ENCODE measurements around the gene GRIK5.

GRIK5 gene

GRCh38 chr19:42010245-42011126 lies 59.5 kb downstream of the GRIK5 start (continued):
- TF ChIP-seq ZNF664 (tag by site-specific recombination; IDR thresholded peaks at IDR 0.05) (no peak), ZBTB26 (tag by site-specific recombination; optimal IDR thresholded peaks at IDR 0.05) (no peak), SP3 (tag by site-specific recombination; IDR thresholded peaks at IDR 0.05) (no peak), ZBTB1 (tag by site-specific recombination; IDR thresholded peaks at IDR 0.05) (no peak), ZNF16 (tag by site-specific recombination; IDR thresholded peaks at IDR 0.05; ENCODE audit: low read depth) (no peak), INSM2 (tag by site-specific recombination; IDR thresholded peaks at IDR 0.05) (no peak), MZF1 (tag by site-specific recombination; IDR thresholded peaks at IDR 0.05; ENCODE audit: borderline replicate concordance) (no peak), ZFP41 (tag by site-specific recombination; IDR thresholded peaks at IDR 0.05; ENCODE audit: borderline replicate concordance) (no peak), ZFHX2 (tag by site-specific recombination; conservative IDR thresholded peaks at IDR 0.05) (peak; percentile 78), ZNF202 (tag by site-specific recombination; IDR thresholded peaks at IDR 0.05; ENCODE audit: borderline replicate concordance) (no peak), ZNF26 (tag by site-specific recombination; IDR thresholded peaks at IDR 0.05) (no peak), ZBTB48 (tag by site-specific recombination; IDR thresholded peaks at IDR 0.05) (0 out of 2 replicates have a peak, but pooled peaks have one; percentile 14), ZNF518A (tag by site-specific recombination; conservative IDR thresholded peaks at IDR 0.05; ENCODE audit: low read depth) (peak; percentile 61), MEIS1 (CRISPR knock-in tag; IDR thresholded peaks at IDR 0.05; ENCODE audit: borderline replicate concordance) (no peak), OVOL3 (tag by site-specific recombination; IDR thresholded peaks at IDR 0.05) (no peak), ZNF394 (tag by site-specific recombination; IDR thresholded peaks at IDR 0.05; ENCODE audit: borderline replicate concordance) (no peak), ZNF114 (tag by site-specific recombination; IDR thresholded peaks at IDR 0.05) (no peak), ZNF830 (tag by site-specific recombination; IDR thresholded peaks at IDR 0.05; ENCODE audit: low read depth) (no peak), ZNF510 (tag by site-specific recombination; IDR thresholded peaks at IDR 0.05; ENCODE audit: insufficient replicate concordance) (no peak), HOXD13 (CRISPR knock-in tag; IDR thresholded peaks at IDR 0.05; ENCODE audit: borderline replicate concordance) (no peak), ZNF354C (tag by site-specific recombination; IDR thresholded peaks at IDR 0.05; ENCODE audit: borderline replicate concordance, low read depth) (no peak), ZNF555 (tag by site-specific recombination; conservative IDR thresholded peaks at IDR 0.05) (no peak), ZXDB (tag by site-specific recombination; IDR thresholded peaks at IDR 0.05) (no peak), ZNF157 (tag by site-specific recombination; IDR thresholded peaks at IDR 0.05) (no peak), GLI4 (tag by site-specific recombination; IDR thresholded peaks at IDR 0.05) (no peak)
- TF ChIP-seq, protein P1, sequence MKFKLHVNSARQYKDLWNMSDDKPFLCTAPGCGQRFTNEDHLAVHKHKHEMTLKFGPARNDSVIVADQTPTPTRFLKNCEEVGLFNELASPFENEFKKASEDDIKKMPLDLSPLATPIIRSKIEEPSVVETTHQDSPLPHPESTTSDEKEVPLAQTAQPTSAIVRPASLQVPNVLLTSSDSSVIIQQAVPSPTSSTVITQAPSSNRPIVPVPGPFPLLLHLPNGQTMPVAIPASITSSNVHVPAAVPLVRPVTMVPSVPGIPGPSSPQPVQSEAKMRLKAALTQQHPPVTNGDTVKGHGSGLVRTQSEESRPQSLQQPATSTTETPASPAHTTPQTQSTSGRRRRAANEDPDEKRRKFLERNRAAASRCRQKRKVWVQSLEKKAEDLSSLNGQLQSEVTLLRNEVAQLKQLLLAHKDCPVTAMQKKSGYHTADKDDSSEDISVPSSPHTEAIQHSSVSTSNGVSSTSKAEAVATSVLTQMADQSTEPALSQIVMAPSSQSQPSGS (tag by site-specific recombination; IDR thresholded peaks at IDR 0.05; ENCODE audit: low read depth), result peak; percentile 73
- TF ChIP-seq, protein P2, sequence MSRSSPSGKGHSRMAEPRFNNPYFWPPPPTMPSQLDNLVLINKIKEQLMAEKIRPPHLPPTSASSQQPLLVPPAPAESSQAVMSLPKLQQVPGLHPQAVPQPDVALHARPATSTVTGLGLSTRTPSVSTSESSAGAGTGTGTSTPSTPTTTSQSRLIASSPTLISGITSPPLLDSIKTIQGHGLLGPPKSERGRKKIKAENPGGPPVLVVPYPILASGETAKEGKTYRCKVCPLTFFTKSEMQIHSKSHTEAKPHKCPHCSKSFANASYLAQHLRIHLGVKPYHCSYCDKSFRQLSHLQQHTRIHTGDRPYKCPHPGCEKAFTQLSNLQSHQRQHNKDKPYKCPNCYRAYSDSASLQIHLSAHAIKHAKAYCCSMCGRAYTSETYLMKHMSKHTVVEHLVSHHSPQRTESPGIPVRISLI (tag by site-specific recombination; IDR thresholded peaks at IDR 0.05), result no peak
